GM12874 (cell line): Measurements from ENCODE around the gene QTRT2.

Source experiments
- CTCF ChIP-seq: IDR thresholded peaks from 2 replicates; pipeline ENCODE4 v1.5.1; 2011; ENCODE audit warnings: low read depth, mild to moderate bottlenecking, control low read depth, low read length, moderate library complexity; ENCODE audit not compliant: insufficient read depth

The QTRT2 gene

DNA sequence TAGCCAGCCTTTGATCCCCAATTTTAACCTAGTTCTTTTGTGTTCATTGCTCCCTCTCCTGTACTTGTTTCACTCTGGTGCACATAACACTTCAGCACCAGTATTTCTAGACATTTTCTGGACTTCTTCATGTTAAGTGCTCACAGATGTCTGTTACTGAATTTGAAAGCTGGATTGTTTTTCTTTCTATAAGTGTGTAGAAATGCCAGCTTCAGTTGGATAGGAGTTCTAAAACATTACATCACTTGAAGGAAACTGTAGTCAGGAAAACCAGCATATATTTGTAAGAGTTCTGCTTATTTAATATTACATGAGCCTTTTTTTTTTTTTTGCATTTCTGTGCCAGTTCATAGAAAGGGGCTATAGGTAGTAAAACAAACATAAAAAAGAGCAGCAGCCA, 21.6 kb downstream of the QTRT2 start:
- TF ChIP-seq CTCF = no peak

GRCh38 chr3:114079761-114080160, 23.2 kb downstream of the QTRT2 start:
- TF ChIP-seq CTCF = no peak

GRCh38 chr3:114080201-114080600, 23.7 kb downstream of the QTRT2 start:
- TF ChIP-seq CTCF = no peak

DNA sequence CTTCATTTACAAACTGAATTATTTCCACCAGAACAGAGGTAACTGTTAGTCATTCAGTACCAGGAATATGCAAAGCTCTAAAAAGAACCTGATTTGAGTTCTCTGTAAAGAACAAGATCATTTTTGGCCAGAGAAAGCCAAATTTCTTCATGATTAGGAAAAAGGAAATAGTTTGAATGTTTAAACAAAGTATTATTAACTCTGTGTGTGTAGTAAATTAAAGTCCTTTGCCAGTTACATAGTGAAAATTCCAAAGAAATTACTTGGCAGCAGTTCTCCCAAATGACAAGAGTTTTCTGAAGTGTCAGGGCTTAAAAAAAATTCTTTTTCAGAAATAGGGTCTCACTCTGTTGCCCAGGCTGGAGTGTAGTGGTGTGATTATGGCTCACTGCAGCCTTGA, 24.5 kb downstream of the QTRT2 start:
- TF ChIP-seq CTCF = no peak

DNA sequence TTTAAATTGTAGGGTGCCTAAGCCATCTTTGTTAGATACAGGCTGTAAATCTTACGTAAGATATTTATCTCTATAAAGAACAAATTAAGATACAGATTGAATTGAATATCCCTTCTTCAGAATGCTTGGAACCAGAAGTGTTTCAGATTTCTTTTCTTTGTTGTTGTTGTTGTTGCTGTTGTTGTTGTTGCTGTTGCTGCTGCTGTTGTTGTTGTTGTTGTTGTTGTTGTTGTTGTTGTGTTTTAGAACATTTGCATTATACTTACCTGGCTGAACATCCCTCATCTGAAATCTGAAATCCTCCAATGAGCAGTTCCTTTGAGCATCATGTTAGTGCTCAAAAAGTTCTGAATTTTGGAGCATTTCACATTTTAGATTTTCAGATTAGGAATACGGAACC, 26.6 kb downstream of the QTRT2 start:
- TF ChIP-seq CTCF = no peak

DNA sequence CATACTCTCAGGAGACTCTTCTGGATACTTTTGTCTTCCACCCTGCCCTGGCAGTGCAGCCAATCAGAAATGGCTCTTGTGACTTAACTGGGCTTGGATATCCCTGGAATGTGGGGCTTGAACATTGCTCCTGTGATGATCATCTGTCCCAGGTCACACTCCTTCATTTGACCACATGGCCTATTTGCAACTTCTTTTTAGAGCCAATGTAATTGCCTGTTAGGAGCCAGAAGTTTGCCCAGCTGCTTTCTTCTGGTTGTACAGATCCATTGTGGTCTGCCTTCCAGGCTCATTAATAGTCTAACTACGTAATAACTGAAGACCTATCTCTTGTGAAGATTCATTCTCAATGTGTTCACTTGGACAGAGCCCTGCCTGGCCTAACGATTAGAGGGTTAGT, 29.8 kb downstream of the QTRT2 start:
- TF ChIP-seq CTCF = no peak

DNA sequence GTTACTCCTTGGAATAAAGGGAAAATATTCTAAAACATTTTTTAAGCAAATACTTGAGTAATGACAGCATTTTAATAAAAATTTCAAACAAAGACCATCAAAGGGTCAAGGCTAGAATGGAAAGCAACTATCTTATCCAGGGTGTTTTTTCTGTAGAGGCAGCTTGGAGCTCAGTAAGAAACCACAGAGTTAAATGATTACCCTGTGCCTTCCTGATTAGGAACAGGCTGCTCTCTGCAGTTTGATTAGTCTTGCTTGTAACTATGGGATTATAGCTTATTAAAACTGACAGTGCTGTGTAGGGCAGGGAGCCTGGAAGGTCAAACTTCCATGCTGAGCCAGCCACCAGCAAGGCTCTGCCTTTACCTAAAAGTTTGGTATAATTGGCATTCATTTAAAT, 33.1 kb downstream of the QTRT2 start:
- TF ChIP-seq CTCF = no peak
